Transverse colon (tissue), 3 donors: ENCODE results near the gene CHCHD6.

Source experiments
- EP300 ChIP-seq: sonication (generic); formaldehyde crosslinking; IDR thresholded peaks from one replicate; pipeline ENCODE4 v1.6.1; 2017; ENCODE audit warnings: antibody characterized with exemption, low read depth
- POLR2A ChIP-seq: fragments of 450-650 bp; IDR thresholded peaks from one replicate; pipeline ENCODE4 v1.6.1; 2016; ENCODE audit warnings: antibody characterized with exemption, mild to moderate bottlenecking, moderate library complexity
- TF ChIP-seq, protein P1 (sequence below), 5 experiments: fragments of 200-600 bp in 3 of 5; fragments of 450-650 bp in 2 of 5; sonication (generic) in 3 of 5; IDR thresholded peaks; 1 replicate in 2 of 5; 2 replicates in 3 of 5; pipeline ENCODE4 v1.5.1; 2016 to 2017; ENCODE audit warnings: antibody characterized with exemption in 5 of 5, inconsistent platforms in 3 of 5, mild to moderate bottlenecking in 2 of 5, moderate library complexity in 1 of 5

DNA sequence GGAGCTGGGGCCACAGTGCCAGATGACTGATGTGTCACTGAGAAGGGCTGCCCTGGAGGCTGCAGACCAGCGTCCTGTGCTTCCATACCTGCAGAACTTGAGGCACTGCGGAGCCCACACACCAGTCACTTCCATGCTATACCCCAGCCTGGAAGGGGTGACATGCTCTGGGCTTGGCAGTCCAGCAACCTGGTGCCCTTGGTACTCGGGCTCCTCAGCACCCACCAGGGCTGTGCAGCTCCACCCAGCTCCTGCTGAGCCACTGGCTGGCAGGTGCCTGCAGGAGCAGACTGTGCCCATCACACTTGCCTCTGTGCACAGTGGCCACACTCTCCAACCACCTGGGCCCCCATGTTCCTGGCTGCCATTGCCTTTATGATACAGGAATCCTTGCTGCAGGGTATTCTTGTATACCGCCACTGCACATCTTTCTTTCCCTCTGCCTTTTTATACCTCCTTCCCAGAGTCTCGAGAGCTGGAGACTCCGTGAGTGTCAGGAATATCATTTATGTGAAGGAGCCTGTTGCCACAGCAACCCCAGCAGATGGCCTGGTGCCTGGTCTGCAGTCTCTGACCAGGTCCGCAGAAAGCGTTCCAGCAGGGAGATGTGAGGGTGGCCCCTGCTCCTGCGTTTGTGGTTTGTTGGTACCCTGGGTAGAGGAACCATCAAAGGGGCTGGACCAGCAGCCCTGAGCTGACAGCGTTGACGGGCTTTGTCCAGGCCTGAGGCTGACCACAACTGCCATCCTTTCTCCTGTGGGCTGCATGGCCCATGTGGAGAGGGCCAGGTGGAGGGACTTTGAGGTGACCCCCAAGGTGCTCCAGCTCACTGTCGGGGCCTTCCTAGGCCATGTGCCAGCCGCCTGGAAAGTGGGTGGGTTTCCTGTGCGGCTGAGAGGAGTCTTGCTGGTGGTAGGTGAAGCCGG, 185.5 kb downstream of the CHCHD6 start:
- no peak for TF ChIP-seq POLR2A
- no peak for TF ChIP-seq EP300
- TF ChIP-seq, protein P1, sequence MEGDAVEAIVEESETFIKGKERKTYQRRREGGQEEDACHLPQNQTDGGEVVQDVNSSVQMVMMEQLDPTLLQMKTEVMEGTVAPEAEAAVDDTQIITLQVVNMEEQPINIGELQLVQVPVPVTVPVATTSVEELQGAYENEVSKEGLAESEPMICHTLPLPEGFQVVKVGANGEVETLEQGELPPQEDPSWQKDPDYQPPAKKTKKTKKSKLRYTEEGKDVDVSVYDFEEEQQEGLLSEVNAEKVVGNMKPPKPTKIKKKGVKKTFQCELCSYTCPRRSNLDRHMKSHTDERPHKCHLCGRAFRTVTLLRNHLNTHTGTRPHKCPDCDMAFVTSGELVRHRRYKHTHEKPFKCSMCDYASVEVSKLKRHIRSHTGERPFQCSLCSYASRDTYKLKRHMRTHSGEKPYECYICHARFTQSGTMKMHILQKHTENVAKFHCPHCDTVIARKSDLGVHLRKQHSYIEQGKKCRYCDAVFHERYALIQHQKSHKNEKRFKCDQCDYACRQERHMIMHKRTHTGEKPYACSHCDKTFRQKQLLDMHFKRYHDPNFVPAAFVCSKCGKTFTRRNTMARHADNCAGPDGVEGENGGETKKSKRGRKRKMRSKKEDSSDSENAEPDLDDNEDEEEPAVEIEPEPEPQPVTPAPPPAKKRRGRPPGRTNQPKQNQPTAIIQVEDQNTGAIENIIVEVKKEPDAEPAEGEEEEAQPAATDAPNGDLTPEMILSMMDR (IDR thresholded peaks at IDR 0.05) = no peak
